Mammary microvascular endothelial cell (primary cell): Measurements from ENCODE around the gene ATOH7. TPM values are rescaled to one million over a fixed set of nuclear protein-coding genes. Genes with fewer than 3 reads are reported as not detected.

Source experiments
- total RNA-seq: library from RNA; depleted of rRNA; stranded (reverse); fragments of >200 nt; gene quantifications from 2 replicates; pipeline ENCODE4 v1.2.3, GENCODE V29; 2015

Gene ATOH7
- total RNA-seq, result not detected in 2 replicates

DNA sequence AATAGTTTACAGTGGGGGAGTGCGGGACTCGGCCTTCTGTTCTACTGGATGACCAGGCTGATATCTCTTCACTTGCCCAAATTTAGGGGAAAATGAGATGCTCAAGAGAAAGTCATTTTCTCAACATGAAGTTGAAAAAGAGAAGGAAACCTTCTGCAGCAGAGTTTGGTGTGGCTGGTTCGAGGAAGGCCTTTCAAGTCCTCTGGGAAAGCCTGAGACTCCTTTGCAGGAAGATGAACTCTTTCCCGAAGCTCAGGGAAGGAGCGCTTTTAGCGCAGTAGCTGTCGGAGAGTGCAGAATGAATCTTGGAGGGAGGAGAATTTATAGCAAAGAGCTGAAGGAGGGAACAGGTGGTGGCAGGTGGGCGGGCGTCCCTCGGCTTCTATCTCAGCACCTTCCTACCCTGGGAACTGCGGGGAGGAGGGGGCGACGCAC lies at the start of gene ATOH7:
TSS of gene ATOH7 (minus strand) at position 297 of the 435 bp plus-strand sequence. CDS start 436 bp downstream, outside the sequence.

Other genes starting within 250 kb of the ATOH7 start
- gene HERC4, start 156.8 kb downstream of the ATOH7 start, total RNA-seq, result 28.6 and 34.1 TPM in 2 replicates
- gene MYPN, start 122.6 kb downstream of the ATOH7 start, total RNA-seq, result 0.40 and 0.79 TPM in 2 replicates
- 21.5 and 25.9 TPM in 2 replicates for gene HNRNPH3, start 100.0 kb upstream of the ATOH7 start, total RNA-seq
- 2.5 TPM in 2 replicates for gene PBLD, start 100.8 kb upstream of the ATOH7 start, total RNA-seq
- gene RUFY2, start 175.2 kb upstream of the ATOH7 start, total RNA-seq, result 11.9 and 12.2 TPM in 2 replicates
- gene DNA2, start 239.9 kb upstream of the ATOH7 start, total RNA-seq, result 6.0 and 8.7 TPM in 2 replicates